ENCODE results near the gene ITGAV. TPM values are rescaled to one million over a fixed set of nuclear protein-coding genes. Genes with fewer than 3 reads are reported as not detected.

The ITGAV gene
- total RNA-seq = 321 and 376 TPM in 2 replicates

GRCh38 chr2:186589612-186590349, at the start of gene ITGAV:
TSS of gene ITGAV (plus strand) at chr2:186590056. CDS start at chr2:186590339, 283 bp downstream.

Other genes starting within 250 kb of the ITGAV start
- gene ZC3H15, start 103.8 kb upstream of the ITGAV start, total RNA-seq = 83.5 and 99.0 TPM in 2 replicates
- 12.0 and 14.8 TPM in 2 replicates for gene FAM171B, start 104.0 kb downstream of the ITGAV start, total RNA-seq

Measured in endothelial cell of coronary artery (primary cell).